Esophagus muscularis mucosa (tissue), 3 donors: Measurements from ENCODE around the gene MAP3K19.

Experiments
- EP300 ChIP-seq: sonication (generic); formaldehyde crosslinking; IDR thresholded peaks from one replicate; pipeline ENCODE4 v1.6.1; 2017; ENCODE audit warnings: antibody characterized with exemption
- TF ChIP-seq, protein P1 (sequence below), 3 experiments: fragments of 200-600 bp in 2 of 3; fragments of 450-650 bp in 1 of 3; sonication (generic) in 2 of 3; IDR thresholded peaks; one replicate each; pipeline ENCODE4 v1.5.1; 2017 to 2019; ENCODE audit warnings: antibody characterized with exemption in 3 of 3, mild to moderate bottlenecking in 2 of 3, moderate library complexity in 1 of 3

GRCh38 chr2:135023886-135024485, 23.3 kb downstream of the MAP3K19 start:
- TF ChIP-seq, protein P1, sequence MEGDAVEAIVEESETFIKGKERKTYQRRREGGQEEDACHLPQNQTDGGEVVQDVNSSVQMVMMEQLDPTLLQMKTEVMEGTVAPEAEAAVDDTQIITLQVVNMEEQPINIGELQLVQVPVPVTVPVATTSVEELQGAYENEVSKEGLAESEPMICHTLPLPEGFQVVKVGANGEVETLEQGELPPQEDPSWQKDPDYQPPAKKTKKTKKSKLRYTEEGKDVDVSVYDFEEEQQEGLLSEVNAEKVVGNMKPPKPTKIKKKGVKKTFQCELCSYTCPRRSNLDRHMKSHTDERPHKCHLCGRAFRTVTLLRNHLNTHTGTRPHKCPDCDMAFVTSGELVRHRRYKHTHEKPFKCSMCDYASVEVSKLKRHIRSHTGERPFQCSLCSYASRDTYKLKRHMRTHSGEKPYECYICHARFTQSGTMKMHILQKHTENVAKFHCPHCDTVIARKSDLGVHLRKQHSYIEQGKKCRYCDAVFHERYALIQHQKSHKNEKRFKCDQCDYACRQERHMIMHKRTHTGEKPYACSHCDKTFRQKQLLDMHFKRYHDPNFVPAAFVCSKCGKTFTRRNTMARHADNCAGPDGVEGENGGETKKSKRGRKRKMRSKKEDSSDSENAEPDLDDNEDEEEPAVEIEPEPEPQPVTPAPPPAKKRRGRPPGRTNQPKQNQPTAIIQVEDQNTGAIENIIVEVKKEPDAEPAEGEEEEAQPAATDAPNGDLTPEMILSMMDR (IDR thresholded peaks at IDR 0.05) = no peak
- no peak for TF ChIP-seq EP300
